NCI-H748 (cell line): Measurements from ENCODE around the gene HOXA3.

ENCODE experiments used
- DNase-seq: peaks from one replicate; lab custom pipeline; 2025; ENCODE audit not compliant: unreplicated experiment; lab: John Stamatoyannopoulos, UW

HOXA3 gene

DNA sequence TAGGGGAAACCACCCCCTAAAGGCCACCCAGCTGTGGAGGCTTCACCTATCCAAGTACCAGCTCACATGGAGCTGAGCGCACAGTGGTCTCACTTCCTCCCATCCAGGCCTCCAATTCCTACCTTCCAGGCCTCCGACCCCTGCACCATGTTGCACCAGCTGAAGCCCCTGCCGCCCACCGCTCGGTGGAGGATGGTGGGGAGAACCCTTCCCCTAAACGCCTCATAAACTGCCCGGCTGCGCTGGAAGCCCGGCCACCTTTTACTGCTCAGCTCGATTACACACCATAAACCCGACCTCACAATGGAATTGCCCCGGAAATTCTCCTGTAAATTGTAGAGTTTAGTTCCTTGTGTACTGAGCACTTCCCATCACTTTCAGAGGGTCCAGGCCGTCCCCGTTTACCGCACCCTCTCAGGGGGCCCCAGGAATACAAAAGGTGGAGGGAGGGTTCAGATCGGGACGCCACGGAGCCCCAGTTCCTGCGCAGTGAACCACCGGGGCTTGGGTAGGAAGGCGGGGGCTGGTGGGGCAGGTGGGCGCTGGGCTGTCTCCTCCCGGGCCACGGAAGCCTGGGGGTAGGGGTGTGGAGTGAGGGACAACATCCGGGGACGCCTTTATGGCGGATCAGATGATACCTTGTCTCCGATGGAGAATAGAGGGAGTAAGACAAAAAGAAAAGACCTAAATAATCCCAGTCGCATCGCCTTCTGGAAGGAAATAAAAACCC is 5.5 kb upstream of the HOXA3 start:
- DNase-seq: no peak

DNA sequence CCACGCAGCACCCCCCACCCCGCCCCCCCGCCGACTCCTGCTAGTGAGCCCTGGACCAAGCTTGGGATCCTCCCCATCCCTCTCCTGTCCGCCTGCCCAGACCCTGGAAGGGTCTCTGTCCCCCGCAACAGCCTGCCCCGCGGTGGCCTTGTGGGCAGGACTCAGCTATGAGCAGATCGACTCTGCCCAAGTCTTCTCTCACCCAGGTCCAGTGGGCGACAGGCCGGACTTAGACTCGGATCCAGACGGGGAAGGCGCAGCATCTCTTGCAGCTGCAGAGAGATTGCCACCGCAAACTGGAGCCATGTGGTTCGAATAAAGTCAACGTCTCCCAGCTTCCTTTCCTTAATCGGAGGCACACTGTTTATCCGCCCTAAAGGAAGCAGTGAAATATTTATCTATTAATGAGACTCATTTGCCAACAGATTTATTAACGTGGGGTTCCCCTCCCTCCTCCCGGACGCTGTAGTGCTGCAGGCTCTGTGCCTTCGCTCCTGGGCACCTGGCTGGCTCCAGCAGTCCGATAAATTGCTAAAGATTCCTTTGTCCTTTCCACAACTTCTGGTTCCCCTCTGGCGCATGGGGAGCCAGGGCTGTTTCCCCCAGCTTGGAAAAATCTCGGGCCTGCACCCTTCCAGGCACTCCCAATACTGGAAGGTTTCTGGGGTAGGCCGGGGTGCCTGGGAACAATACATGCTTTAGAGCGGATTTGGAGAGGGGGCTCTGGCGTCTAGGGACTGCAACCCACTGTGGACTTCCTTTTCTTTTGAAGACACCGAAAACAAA is 4.7 kb upstream of the HOXA3 start:
- no peak for DNase-seq

GRCh38 chr7:27156508-27156898 is 4.1 kb upstream of the HOXA3 start, which contains the start of gene HOXA7:
TSS of gene HOXA7 (minus strand) at chr7:27156675. CDS start at chr7:27156545, 130 bp downstream.
- no peak for DNase-seq

- no peak for DNase-seq
Observed at GRCh38 chr7:27155816-27156507, 3.6 kb upstream of the HOXA3 start.

- DNase-seq: no peak
Observed at GRCh38 chr7:27154901-27155815, 2.8 kb upstream of the HOXA3 start.

DNA sequence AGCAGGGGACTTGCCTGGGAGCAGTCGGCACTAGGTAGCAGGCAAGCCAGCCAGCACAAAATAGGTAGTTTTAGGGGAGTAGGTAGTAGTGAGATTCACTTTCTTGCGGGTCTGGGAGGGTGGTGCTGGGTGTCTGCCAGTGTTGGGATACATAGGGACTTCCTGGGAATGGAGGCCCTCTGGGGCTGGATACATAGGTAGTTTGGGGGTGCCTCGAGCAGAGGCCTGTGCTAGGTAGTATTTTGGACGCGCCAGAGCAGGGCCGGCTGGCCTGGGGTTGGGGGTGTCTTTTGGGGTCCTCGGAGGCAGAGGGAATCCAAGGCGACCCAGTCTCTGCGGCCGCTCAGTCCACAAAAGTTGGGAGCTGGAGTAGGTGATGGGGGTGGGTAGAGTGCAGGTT is 2.0 kb upstream of the HOXA3 start:
- no peak for DNase-seq

- DNase-seq: no peak
Observed at GRCh38 chr7:27153526-27153925, 1.1 kb upstream of the HOXA3 start.

GRCh38 chr7:27152816-27153442 is 546 bp upstream of the HOXA3 start:
- no peak for DNase-seq

- no peak for DNase-seq
Observed at GRCh38 chr7:27151341-27151930, 947 bp downstream of the HOXA3 start.

DNA sequence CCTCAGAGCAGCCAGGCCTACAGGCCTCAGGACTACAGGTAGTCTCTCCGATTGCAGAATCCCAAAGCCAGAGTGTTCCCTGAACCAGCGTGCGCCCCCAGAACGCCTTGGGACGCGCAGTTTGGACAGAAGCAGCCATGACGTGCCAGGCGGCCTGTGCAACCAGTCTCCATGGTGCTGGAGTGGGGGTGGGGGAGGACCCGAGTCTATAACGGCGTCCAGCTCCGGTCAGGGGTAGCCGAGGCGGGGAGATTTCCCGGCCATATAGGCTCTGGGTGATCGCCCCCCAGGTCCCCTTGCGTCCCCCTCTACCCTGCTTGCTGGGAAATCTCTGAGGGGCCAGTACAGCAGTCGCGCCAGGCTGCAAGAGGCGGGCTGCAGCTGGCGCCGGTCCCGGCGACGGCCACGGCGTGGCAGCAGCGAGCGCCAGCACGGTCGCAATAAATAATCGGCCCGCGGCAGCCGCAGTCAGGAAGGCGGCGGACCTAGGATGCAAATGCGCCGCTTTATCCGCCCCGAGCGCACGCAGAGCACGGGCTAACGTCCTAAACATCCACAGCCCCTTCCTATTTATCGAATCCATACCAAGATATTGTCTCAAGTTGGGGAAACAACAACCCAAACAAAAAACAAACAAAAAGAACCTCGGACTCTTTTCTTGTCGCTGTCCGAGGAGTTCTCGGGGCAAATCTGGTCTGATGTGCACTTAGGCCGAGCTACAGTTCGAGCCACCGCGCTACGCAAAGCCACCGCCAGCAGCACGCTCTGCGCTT is 1.6 kb downstream of the HOXA3 start:
- DNase-seq: peak; percentile 89

DNA sequence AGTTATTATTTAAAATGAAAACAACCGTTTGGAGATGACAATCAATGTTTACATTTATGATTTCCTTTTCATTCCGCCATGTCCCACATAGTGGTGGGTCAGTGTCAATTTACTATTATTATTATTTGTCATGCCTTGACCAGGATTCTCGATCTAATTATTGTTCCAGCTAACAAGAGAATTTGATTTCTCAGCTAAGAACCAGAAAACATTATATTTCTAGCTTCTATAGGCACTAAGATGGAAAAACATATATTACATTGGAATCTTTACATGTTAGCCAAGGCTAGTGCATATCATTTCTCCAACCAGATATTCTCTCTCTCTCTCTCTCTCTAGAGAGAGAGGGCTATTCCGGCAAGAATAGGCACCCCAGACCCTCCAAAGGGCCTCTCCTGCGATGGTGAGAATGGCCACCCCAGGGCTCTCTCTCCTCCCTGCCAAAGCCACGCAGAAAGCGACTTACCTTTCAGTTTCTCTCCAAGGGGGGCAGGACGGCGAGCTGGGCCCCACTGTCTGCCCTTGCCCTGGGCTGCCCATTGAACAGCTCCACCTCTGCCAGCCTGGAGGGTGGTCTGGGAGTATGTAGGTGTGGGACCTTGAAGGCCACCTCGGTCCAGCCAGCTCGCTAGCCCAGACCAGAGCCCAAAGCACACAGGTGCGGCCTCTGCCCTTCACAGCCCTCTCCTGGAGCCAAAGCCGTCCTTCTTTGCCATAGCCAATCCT is 2.4 kb downstream of the HOXA3 start:
- DNase-seq: peak; percentile 52

DNA sequence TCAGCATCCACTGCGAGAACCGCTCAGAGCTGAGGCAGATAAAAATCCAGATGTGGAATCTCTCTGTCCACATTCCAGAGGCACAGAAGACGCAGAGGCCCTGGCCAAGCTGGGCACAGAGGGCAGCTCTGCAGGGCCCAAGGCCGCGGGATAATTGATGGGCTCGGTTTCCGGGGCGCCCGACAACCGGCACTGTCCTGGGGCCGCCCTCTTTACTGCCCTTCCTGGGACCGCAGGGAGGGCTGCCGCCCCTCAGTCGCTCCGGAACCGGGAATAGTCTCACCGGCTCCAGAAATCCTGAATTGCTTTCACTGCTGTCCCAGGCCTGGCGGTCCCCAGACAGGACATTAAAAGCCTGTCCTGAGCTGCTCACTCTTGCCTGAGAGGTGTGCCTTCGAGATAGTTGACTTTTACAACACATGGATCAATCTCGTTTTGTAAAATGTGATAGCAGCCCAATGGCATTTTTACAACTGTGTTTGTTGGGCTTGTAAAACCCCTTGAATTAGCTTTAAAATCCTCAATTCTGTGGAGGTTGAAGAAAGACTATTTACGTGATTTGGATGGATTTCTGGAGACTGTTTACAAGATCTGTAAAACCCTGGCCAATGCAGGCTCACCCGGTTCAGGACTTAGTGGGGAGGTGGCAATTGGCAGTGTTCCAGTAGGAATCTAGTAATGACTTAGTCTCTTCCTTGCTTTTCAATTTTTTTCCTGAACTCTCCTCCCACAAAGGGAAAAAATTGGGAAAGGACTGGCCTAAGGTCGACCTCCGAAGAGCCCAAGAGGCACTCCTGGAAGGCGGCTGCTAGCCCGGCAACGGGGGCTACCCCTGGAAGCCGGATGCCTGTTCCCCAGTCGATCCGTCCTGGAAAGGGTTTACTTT is 3.4 kb downstream of the HOXA3 start:
- DNase-seq: peak; percentile 18

- DNase-seq: peak; percentile 75
Observed at GRCh38 chr7:27148031-27148755, 4.2 kb downstream of the HOXA3 start.

- peak; percentile 84 for DNase-seq
Observed at GRCh38 chr7:27147199-27148030, 5.0 kb downstream of the HOXA3 start, which contains the start of gene HOXA6. TSS of gene HOXA6 (minus strand) at chr7:27147774. CDS start at chr7:27147749, 25 bp downstream.

DNA sequence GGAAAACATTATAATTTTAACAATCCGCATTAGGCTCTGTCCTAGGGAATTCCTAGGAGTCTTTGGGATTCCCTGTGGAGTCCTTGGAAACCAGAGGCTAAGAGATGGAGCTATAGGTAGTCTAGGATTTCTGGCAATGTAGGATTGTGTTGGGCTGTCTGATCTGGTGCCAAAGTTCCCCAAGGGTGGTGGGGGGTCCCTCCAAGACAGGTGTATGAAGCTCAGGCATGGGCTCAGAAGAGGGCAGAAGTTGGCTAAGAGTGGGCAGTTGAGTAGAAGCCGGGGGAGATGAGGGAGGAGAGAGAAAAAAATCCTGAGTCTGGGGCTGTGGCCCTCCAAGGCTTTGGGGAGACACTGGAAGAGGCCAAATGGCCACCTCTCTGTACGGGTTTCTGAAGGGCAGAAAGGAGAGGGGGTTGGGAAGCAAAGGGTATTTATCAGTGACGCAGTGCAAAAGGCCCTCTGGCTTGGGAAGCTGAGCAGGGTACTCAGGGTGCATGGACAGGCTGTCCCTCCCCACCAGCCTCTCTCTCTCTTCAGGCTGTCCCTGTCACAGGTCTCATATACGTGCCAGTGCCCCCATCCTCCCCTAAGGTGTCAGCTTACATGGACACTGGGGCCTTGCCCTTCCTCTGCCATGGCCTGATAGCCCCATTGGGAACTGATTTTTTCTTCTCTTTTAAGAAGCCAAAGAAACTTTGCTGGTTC is 5.7 kb downstream of the HOXA3 start:
- DNase-seq: peak; percentile 27
